Muscle of arm (tissue), 14 donors: Measurements from ENCODE around the gene LRRN3. TPM values are rescaled to one million over a fixed set of nuclear protein-coding genes. Genes with fewer than 3 reads are reported as not detected.
"Not testable (repeated sequence)": the region's sequence is repeated elsewhere in the genome, so short reads cannot be mapped to it uniquely, and the experiment has no call there.

Experiments used
- DNase-seq: peaks from one replicate; pipeline ENCODE4 v3.0.0-alpha.2; 2013
- long read RNA-seq, 11 donors: transcript quantifications; one replicate each; lab custom pipeline, GENCODE V29; 2026
- polyA plus RNA-seq, 12 donors: library from polyadenylated mRNA; unstranded; fragments of 120-200 nt; gene quantifications; one replicate each; pipeline ENCODE4 v1.2.1, GENCODE V29; 2013; ENCODE audit not compliant: insufficient read length in 12 of 12

Gene LRRN3
- polyA plus RNA-seq, result 10 to 100 TPM in 7 of 12 donors, 1 to 10 TPM in 4, not detected in 1; 7.4 to 21.0 (median 11.9) TPM
- long read RNA-seq, donor 1, transcript LRRN3-203 (2 exons, 3,513 nt), result major isoform, 5 of 9 reads
- long read RNA-seq, donor 1, partial matches to known transcripts, result 0 of 9 reads
- long read RNA-seq, donor 1, other reads (novel, unspliced or antisense), result 0 of 9 reads
- long read RNA-seq, donor 2, partial matches to known transcripts, result 6 of 10 reads
- long read RNA-seq, donor 2, other reads (novel, unspliced or antisense), result 0 of 10 reads
- long read RNA-seq, donor 3, partial matches to known transcripts, result 0 of 2 reads
- long read RNA-seq, donor 3, other reads (novel, unspliced or antisense), result 0 of 2 reads
- long read RNA-seq, donor 4, result 0 reads
- long read RNA-seq, donor 5, transcript LRRN3-201 (3 exons, 3,099 nt), result major isoform, 5 of 6 reads
- long read RNA-seq, donor 5, partial matches to known transcripts, result 0 of 6 reads
- long read RNA-seq, donor 5, other reads (novel, unspliced or antisense), result 0 of 6 reads
- long read RNA-seq, donor 6, partial matches to known transcripts, result 0 of 1 reads
- long read RNA-seq, donor 6, other reads (novel, unspliced or antisense), result 0 of 1 reads
- long read RNA-seq, donor 7, partial matches to known transcripts, result 0 of 2 reads
- long read RNA-seq, donor 7, other reads (novel, unspliced or antisense), result 0 of 2 reads
- long read RNA-seq, donor 8, partial matches to known transcripts, result 0 of 5 reads
- long read RNA-seq, donor 8, other reads (novel, unspliced or antisense), result 0 of 5 reads
- long read RNA-seq, donor 9, partial matches to known transcripts, result 0 of 1 reads
- long read RNA-seq, donor 9, other reads (novel, unspliced or antisense), result 0 of 1 reads
- long read RNA-seq, donor 10, partial matches to known transcripts, result 0 of 2 reads
- long read RNA-seq, donor 10, other reads (novel, unspliced or antisense), result 0 of 2 reads
- long read RNA-seq, donor 11, partial matches to known transcripts, result 0 of 2 reads
- long read RNA-seq, donor 11, other reads (novel, unspliced or antisense), result 0 of 2 reads

- DNase-seq, result peak; percentile 68
These were observed at the start of gene LRRN3 for GRCh38 chr7:111090846-111091245. LRRN3 (plus strand) TSS chr7:111091127; CDS start chr7:111122773, 31,646 bp downstream.

- DNase-seq, result no peak
These were observed 49.4 kb upstream of the LRRN3 start for GRCh38 chr7:111041577-111041976.

- DNase-seq, result no peak
These were observed 48.1 kb upstream of the LRRN3 start for GRCh38 chr7:111042842-111043241.

- no peak for DNase-seq
These were observed 47.4 kb upstream of the LRRN3 start for GRCh38 chr7:111043561-111043960.

GRCh38 chr7:111045449-111045848, 45.5 kb upstream of the LRRN3 start:
- peak; percentile 49 for DNase-seq

- no peak for DNase-seq
These were observed 43.3 kb upstream of the LRRN3 start for GRCh38 chr7:111047595-111047994.

- DNase-seq, result no peak
These were observed 40.8 kb upstream of the LRRN3 start for GRCh38 chr7:111049971-111050680.

GRCh38 chr7:111050875-111051416, 40.0 kb upstream of the LRRN3 start:
- no peak for DNase-seq

GRCh38 chr7:111051832-111052231, 39.1 kb upstream of the LRRN3 start:
- no peak for DNase-seq

- no peak for DNase-seq
These were observed 37.9 kb upstream of the LRRN3 start for GRCh38 chr7:111053035-111053434.

- DNase-seq, result no peak
These were observed 34.6 kb upstream of the LRRN3 start for GRCh38 chr7:111056371-111056770.

GRCh38 chr7:111057066-111057465, 33.9 kb upstream of the LRRN3 start:
- no peak for DNase-seq

GRCh38 chr7:111059833-111060232, 31.1 kb upstream of the LRRN3 start:
- no peak for DNase-seq

GRCh38 chr7:111063166-111063565, 27.8 kb upstream of the LRRN3 start:
- no peak for DNase-seq

- DNase-seq, result no peak
These were observed 23.7 kb upstream of the LRRN3 start for GRCh38 chr7:111067251-111067650.

- no peak for DNase-seq
These were observed 23.2 kb upstream of the LRRN3 start for GRCh38 chr7:111067682-111068081.

- DNase-seq, result no peak
These were observed 22.3 kb upstream of the LRRN3 start for GRCh38 chr7:111068618-111069017.

GRCh38 chr7:111071556-111071955, 19.4 kb upstream of the LRRN3 start:
- DNase-seq, result no peak

GRCh38 chr7:111072658-111073057, 18.3 kb upstream of the LRRN3 start:
- not testable (repeated sequence) for DNase-seq

- DNase-seq, result no peak
These were observed 16.7 kb upstream of the LRRN3 start for GRCh38 chr7:111074071-111074747.

- DNase-seq, result no peak
These were observed 16.2 kb upstream of the LRRN3 start for GRCh38 chr7:111074748-111075146.
